ENCODE measurements around the gene POTEJ. TPM values are rescaled to one million over a fixed set of nuclear protein-coding genes. Genes with fewer than 3 reads are reported as not detected.
"Not testable (repeated sequence)": the region's sequence is repeated elsewhere in the genome, so short reads cannot be mapped to it uniquely, and the experiment has no call there.

The POTEJ gene
- total RNA-seq, 1 experiment from 2014 or later: not detected

DNA sequence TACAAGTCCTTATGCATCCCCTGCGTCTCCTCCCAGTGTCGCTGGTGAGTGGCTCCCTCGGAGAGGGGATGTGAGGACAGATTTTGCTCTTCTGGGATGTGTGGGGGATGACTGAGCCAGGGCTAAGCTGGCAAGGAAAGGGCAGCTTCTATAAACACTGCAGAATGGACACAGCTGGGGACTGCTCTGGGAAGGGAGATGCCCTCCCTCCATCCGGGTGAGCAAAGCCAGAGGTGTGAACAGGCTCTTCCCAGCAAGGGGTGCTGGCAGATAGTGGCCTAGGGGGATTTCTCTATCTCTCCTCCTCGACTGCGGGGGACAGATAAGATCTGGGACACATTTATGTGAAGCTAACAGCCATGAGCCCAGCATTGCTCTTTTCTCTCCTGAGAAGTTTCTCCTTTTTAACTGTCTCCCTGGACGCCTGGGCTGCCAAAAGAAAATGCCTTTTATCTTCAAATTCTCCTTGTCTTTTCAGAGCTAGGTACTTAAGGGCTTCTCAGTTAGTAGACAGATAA lies 20.3 kb upstream of the POTEJ start:
- H4K20me1 ChIP-seq (ENCODE audit: low read length); DNase-seq; H2AFZ ChIP-seq (ENCODE audit: low read length); H3K9ac ChIP-seq (ENCODE audit: low read length); H3K27ac ChIP-seq (ENCODE audit: low read length); H3K9me2 ChIP-seq (replicated peaks; ENCODE audit: low read length); H3K4me2 ChIP-seq (ENCODE audit: low read length); H3K9me3 ChIP-seq (ENCODE audit: low read length); H3K27me3 ChIP-seq (ENCODE audit: low read length); POLR2A ChIA-PET (ENCODE audit: unreplicated experiment); H3K4me3 ChIP-seq (ENCODE audit: low read length); intact Hi-C loops (cut with micrococcal nuclease); H3K36me3 ChIP-seq (ENCODE audit: low read depth, low read length); CTCF ChIA-PET; BruUV-seq (replicated peaks); H3K79me2 ChIP-seq (ENCODE audit: low read length); H3F3A ChIP-seq (ENCODE audit: low read length, unreplicated experiment); H3K4me1 ChIP-seq (ENCODE audit: insufficient read depth, low read length): not testable (repeated sequence)
- ATAC-seq: peak; percentile 19; the same call in 1 of the 2 replicates

DNA sequence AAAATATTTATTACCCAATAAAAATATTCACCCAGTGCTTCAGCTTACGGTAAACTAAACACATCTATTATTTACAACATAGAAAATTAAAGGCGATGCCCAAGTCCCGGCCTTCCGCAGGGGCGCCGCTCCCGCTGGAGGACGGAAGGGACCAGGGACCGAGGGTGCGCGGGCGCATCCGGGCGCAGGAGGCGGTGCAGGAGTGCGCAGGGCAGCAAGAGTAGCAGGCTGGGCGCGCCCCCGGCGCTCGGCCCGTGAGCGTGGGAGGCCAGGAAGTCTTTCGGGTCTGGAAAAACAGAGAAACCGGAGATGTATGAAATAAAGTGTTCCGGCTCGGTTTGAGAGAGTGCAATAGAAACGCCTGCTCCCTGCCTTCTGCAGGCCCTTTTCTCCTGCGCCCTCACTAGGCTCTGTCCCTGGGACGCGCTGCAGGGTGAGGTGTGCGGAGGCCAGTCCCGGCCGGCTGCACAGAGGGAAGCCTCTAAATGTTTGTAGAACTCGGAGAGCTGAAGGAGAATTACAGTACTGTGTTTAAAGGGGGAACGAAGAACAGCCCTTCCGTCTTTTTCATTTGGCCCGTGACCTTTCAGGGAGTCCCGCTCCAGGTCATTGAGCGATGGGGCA lies 18.3 kb upstream of the POTEJ start:
- H3K4me2 ChIP-seq (ENCODE audit: low read length); DNase-seq; H4K20me1 ChIP-seq (ENCODE audit: low read length); H3K27me3 ChIP-seq (ENCODE audit: low read length); H3K9me2 ChIP-seq (replicated peaks; ENCODE audit: low read length); H3K4me3 ChIP-seq (ENCODE audit: low read length); H3K9ac ChIP-seq (ENCODE audit: low read length); H3K9me3 ChIP-seq (ENCODE audit: low read length); H3K4me1 ChIP-seq (ENCODE audit: insufficient read depth, low read length); H3K36me3 ChIP-seq (ENCODE audit: low read depth, low read length); H3K79me2 ChIP-seq (ENCODE audit: low read length); H2AFZ ChIP-seq (ENCODE audit: low read length); intact Hi-C loops (cut with micrococcal nuclease); POLR2A ChIA-PET (ENCODE audit: unreplicated experiment); BruUV-seq (replicated peaks); CTCF ChIA-PET; H3F3A ChIP-seq (ENCODE audit: low read length, unreplicated experiment); H3K27ac ChIP-seq (ENCODE audit: low read length): not testable (repeated sequence)
- ATAC-seq: peak; percentile 54

DNA sequence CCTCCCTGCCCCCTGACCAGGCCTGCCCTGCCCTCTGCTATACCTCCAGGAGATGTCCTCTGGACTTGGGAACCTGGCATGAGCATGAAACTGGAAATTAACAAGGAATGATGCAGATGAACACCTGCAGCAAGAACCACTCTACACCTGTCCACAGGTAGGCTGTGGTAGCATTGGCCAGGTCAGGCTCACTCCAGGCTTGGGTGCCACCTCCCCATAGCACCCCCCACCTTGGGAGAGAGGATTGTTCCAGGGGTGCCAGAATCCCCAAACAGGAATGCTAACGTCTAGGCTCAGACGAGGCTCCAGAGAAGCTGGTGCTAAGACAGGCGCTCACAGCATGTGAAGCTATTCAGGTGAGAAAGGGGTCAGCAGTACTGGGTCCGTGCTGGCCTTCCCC lies 17.2 kb upstream of the POTEJ start:
- H4K20me1 ChIP-seq (ENCODE audit: low read length); H3K79me2 ChIP-seq (ENCODE audit: low read length); H3K9me3 ChIP-seq (ENCODE audit: low read length); H2AFZ ChIP-seq (ENCODE audit: low read length); H3K4me3 ChIP-seq (ENCODE audit: low read length); H3K9ac ChIP-seq (ENCODE audit: low read length); BruUV-seq (replicated peaks); H3F3A ChIP-seq (ENCODE audit: low read length, unreplicated experiment); H3K27me3 ChIP-seq (ENCODE audit: low read length); CTCF ChIA-PET; H3K27ac ChIP-seq (ENCODE audit: low read length); H3K4me1 ChIP-seq (ENCODE audit: insufficient read depth, low read length); H3K9me2 ChIP-seq (replicated peaks; ENCODE audit: low read length); H3K4me2 ChIP-seq (ENCODE audit: low read length); ATAC-seq; POLR2A ChIA-PET (ENCODE audit: unreplicated experiment); intact Hi-C loops (cut with micrococcal nuclease); DNase-seq; H3K36me3 ChIP-seq (ENCODE audit: low read depth, low read length): not testable (repeated sequence)

DNA sequence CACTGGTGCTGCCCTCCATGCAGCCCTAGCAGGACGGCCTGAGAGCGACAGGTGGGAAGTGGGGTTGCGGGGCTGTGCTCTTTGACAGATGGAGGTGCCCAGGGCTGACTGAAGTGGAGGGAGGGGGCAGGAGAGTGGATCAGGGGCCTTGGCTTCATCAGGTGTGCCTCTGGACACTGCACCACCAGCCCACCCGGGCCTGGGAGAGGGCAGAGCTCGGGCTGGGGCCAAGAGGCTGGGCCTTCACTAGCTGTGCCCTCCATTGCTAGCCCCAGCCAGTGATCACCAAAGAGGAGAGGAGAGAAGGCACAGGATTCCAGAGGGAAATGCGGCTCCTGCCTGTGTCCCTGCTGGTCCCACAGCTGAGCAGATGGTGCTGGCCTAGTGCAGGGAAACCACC lies 14.5 kb upstream of the POTEJ start:
- H2AFZ ChIP-seq (ENCODE audit: low read length); H3K4me1 ChIP-seq (ENCODE audit: insufficient read depth, low read length); H3K79me2 ChIP-seq (ENCODE audit: low read length); BruUV-seq (replicated peaks); CTCF ChIA-PET; H3K4me2 ChIP-seq (ENCODE audit: low read length); POLR2A ChIA-PET (ENCODE audit: unreplicated experiment); H3K9me2 ChIP-seq (replicated peaks; ENCODE audit: low read length); H4K20me1 ChIP-seq (ENCODE audit: low read length); DNase-seq; intact Hi-C loops (cut with micrococcal nuclease); H3K9me3 ChIP-seq (ENCODE audit: low read length); H3F3A ChIP-seq (ENCODE audit: low read length, unreplicated experiment); H3K27ac ChIP-seq (ENCODE audit: low read length); ATAC-seq; H3K36me3 ChIP-seq (ENCODE audit: low read depth, low read length); H3K27me3 ChIP-seq (ENCODE audit: low read length); H3K9ac ChIP-seq (ENCODE audit: low read length); H3K4me3 ChIP-seq (ENCODE audit: low read length): not testable (repeated sequence)

DNA sequence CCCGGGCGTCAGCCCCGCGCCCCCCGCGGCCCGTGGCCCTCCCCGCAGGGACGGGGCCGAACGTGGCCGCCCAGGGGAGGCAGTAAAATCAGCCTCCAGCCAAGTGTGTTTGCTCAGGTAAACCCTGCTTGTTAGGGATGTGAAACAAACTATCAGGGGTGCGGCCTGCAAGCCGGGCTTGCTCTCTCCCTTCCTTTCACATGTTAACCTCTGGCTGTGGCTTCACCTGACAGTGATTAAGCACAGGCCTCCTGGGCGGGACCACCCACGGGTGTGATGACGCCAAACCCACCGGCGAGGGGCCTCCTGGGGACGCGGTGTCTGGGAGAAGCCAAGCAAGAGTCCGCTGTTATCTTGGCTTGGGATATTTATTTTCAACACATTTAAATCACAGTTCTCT lies 13.2 kb upstream of the POTEJ start:
- H4K20me1 ChIP-seq (ENCODE audit: low read length); H3K27me3 ChIP-seq (ENCODE audit: low read length); intact Hi-C loops (cut with micrococcal nuclease); H3K79me2 ChIP-seq (ENCODE audit: low read length); H3K9me2 ChIP-seq (replicated peaks; ENCODE audit: low read length); POLR2A ChIA-PET (ENCODE audit: unreplicated experiment); H3K4me2 ChIP-seq (ENCODE audit: low read length); H3K9ac ChIP-seq (ENCODE audit: low read length); CTCF ChIA-PET; H3K27ac ChIP-seq (ENCODE audit: low read length); H2AFZ ChIP-seq (ENCODE audit: low read length); H3K36me3 ChIP-seq (ENCODE audit: low read depth, low read length); DNase-seq; H3K4me1 ChIP-seq (ENCODE audit: insufficient read depth, low read length); H3K9me3 ChIP-seq (ENCODE audit: low read length); BruUV-seq (replicated peaks); ATAC-seq; H3K4me3 ChIP-seq (ENCODE audit: low read length); H3F3A ChIP-seq (ENCODE audit: low read length, unreplicated experiment): not testable (repeated sequence)

DNA sequence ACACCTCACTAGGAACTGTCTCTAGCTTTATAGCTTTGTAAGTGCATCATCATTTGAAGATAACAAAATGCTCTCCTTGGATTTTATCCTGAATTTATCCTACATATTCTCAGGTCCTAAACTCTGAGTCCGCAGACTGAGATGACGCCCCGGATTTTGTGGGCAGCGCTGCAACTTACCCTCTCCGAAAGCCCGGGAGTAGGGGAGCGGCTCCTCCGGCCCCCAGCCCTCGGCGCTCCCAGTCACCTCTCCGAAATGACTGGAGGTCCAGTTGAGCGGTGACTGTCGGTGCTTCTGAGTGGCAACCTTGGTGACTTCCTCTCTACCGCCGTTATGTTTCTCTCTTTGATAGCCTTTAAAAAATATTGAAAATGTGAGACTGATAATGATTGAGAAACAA lies 12.8 kb upstream of the POTEJ start:
- H3F3A ChIP-seq (ENCODE audit: low read length, unreplicated experiment); H3K9me2 ChIP-seq (replicated peaks; ENCODE audit: low read length); H3K9me3 ChIP-seq (ENCODE audit: low read length); intact Hi-C loops (cut with micrococcal nuclease); H3K9ac ChIP-seq (ENCODE audit: low read length); POLR2A ChIA-PET (ENCODE audit: unreplicated experiment); CTCF ChIA-PET; H3K79me2 ChIP-seq (ENCODE audit: low read length); H3K4me1 ChIP-seq (ENCODE audit: insufficient read depth, low read length); BruUV-seq (replicated peaks); H2AFZ ChIP-seq (ENCODE audit: low read length); H3K27ac ChIP-seq (ENCODE audit: low read length); ATAC-seq; H4K20me1 ChIP-seq (ENCODE audit: low read length); H3K36me3 ChIP-seq (ENCODE audit: low read depth, low read length); DNase-seq; H3K4me2 ChIP-seq (ENCODE audit: low read length); H3K4me3 ChIP-seq (ENCODE audit: low read length); H3K27me3 ChIP-seq (ENCODE audit: low read length): not testable (repeated sequence)

DNA sequence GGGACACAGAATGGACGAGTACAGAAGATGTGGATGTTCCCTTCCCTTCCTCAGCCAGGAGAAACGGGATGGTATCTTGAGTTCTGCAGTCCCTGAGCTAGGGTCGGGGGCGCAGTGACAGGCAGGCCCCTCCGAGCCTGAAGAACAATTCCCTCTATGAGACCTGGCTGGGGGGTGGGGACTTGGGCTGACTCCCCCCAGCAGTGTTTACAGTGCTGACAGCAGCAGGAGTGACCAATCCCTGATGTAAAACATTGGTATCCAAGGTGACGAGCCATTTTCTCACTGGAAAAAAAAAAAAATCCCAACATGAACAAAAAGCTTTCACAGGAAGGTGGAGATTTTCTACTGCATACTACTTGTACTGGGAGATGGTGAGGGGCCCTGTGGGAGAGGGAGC lies 11.8 kb upstream of the POTEJ start, which contains the start of gene CFC1:
Gene CFC1, minus strand, starts transcription at position 183 of the 400 bp plus-strand sequence. CDS start 288 bp downstream, outside the sequence.
- H4K20me1 ChIP-seq (ENCODE audit: low read length); H3K27ac ChIP-seq (ENCODE audit: low read length); H3K27me3 ChIP-seq (ENCODE audit: low read length); H2AFZ ChIP-seq (ENCODE audit: low read length); H3F3A ChIP-seq (ENCODE audit: low read length, unreplicated experiment); POLR2A ChIA-PET (ENCODE audit: unreplicated experiment); H3K36me3 ChIP-seq (ENCODE audit: low read depth, low read length); H3K4me3 ChIP-seq (ENCODE audit: low read length); H3K4me1 ChIP-seq (ENCODE audit: insufficient read depth, low read length); H3K79me2 ChIP-seq (ENCODE audit: low read length); H3K4me2 ChIP-seq (ENCODE audit: low read length); BruUV-seq (replicated peaks); DNase-seq; CTCF ChIA-PET; ATAC-seq; H3K9me3 ChIP-seq (ENCODE audit: low read length); intact Hi-C loops (cut with micrococcal nuclease); H3K9ac ChIP-seq (ENCODE audit: low read length); H3K9me2 ChIP-seq (replicated peaks; ENCODE audit: low read length): not testable (repeated sequence)

Measured in PC-3 (cell line).